NT2/D1 (cell line): ENCODE data around the gene PTDSS2.

Experiments
- SUZ12 ChIP-seq: IDR thresholded peaks from 2 replicates; pipeline ENCODE4 v1.6.1; 2011; ENCODE audit not compliant: insufficient read length, insufficient read depth; ENCODE audit errors: extremely low read depth
- YY1 ChIP-seq: IDR thresholded peaks from 2 replicates; pipeline ENCODE4 v1.6.1; 2011; ENCODE audit not compliant: insufficient read length, insufficient read depth
- ZNF274 ChIP-seq: IDR thresholded peaks from 2 replicates; pipeline ENCODE4 v1.6.1; 2011; ENCODE audit warnings: mild to moderate bottlenecking, low read depth, low read length

GRCh38 chr11:476416-476815, 26.3 kb downstream of the PTDSS2 start:
- TF ChIP-seq SUZ12 = no peak
- no peak for TF ChIP-seq ZNF274
- no peak for TF ChIP-seq YY1
